Astrocyte (in vitro differentiated cells and primary cell): ENCODE results near the gene HLCS.

Source experiments
- EZH2 ChIP-seq: IDR thresholded peaks from 2 replicates; pipeline ENCODE4 v1.6.1; 2012; ENCODE audit warnings: mild to moderate bottlenecking, low read length, inconsistent platforms; ENCODE audit not compliant: insufficient read depth
- TF ChIP-seq, protein P1 (sequence below): IDR thresholded peaks from 2 replicates; pipeline ENCODE4 v1.5.1; 2011; ENCODE audit warnings: low read depth, mild to moderate bottlenecking, inconsistent platforms, low read length, moderate library complexity; ENCODE audit not compliant: insufficient read depth

DNA sequence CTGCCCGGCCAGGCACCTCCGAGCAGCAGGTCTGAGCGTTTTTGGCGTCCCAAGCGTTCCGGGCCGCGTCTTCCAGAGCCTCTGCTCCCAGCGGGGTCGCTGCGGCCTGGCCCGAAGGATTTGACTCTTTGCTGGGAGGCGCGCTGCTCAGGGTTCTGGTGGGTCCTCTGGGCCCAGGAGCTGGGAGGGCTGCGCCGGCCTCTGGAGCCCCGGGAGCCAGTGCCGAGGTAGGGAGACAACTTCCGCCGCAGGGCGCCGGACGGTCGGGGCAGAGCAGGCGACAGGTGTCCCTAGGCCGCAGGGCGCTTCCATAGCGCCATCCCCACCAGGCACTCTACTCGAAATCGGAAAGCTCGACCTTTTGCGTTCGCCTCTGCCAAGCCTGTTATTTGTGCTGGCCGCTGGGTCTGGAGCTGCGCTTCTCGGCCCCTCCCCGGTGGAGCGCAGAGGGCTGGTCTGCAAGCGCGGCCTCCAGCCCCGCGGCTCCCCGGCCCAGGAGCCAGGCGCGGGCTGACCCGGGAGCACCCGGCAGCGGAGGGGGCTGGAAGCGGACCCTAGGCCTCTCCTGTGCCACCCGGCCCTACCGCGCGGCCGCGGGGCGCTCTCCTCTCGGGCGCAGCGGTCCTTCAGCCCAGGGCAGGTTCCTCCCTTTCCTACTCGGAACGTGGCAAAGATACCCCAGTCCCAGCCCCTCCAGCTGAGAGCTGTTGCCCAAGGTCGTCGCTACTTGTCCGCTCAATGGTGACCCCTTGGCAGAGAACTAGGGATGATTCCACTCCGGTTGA lies 265.3 kb downstream of the HLCS start:
- TF ChIP-seq EZH2 = no peak
- TF ChIP-seq, protein P1, sequence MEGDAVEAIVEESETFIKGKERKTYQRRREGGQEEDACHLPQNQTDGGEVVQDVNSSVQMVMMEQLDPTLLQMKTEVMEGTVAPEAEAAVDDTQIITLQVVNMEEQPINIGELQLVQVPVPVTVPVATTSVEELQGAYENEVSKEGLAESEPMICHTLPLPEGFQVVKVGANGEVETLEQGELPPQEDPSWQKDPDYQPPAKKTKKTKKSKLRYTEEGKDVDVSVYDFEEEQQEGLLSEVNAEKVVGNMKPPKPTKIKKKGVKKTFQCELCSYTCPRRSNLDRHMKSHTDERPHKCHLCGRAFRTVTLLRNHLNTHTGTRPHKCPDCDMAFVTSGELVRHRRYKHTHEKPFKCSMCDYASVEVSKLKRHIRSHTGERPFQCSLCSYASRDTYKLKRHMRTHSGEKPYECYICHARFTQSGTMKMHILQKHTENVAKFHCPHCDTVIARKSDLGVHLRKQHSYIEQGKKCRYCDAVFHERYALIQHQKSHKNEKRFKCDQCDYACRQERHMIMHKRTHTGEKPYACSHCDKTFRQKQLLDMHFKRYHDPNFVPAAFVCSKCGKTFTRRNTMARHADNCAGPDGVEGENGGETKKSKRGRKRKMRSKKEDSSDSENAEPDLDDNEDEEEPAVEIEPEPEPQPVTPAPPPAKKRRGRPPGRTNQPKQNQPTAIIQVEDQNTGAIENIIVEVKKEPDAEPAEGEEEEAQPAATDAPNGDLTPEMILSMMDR = no peak
